Tibial artery (tissue), 4 donors: ENCODE results near the gene MICA.
"Not testable (repeated sequence)": the region's sequence is repeated elsewhere in the genome, so short reads cannot be mapped to it uniquely, and the experiment has no call there.

ENCODE experiments used
- DNase-seq, 2 donors: peaks; one replicate each; pipeline ENCODE4 v3.0.0-alpha.2; 2019
- H3K27ac ChIP-seq, 2 donors: fragments of 200-600 bp; sonication (generic) in 1 of 2; 1 replicate in 1 of 2; 2 replicates in 1 of 2; pipeline ENCODE4 v1.5.1; 2018 to 2019; ENCODE audit warnings: mild to moderate bottlenecking in 1 of 2
- H3K27me3 ChIP-seq, 2 donors: fragments of 200-600 bp; sonication (generic) in 1 of 2; one replicate each; pipeline versions ENCODE4 v1.5.1 to v1.6.0; 2016 to 2019
- H3K36me3 ChIP-seq, 3 donors: fragments of 200-600 bp; sonication (generic) in 2 of 3; one replicate each; pipeline ENCODE4 v1.5.1; 2016 to 2019; ENCODE audit warnings: mild to moderate bottlenecking in 2 of 3
- H3K4me1 ChIP-seq, 4 donors: fragments of 200-600 bp; sonication (generic) in 2 of 4; 1 replicate in 3 of 4; 2 replicates in 1 of 4; pipeline ENCODE4 v1.5.1; 2016 to 2019
- H3K4me3 ChIP-seq, 2 donors: fragments of 200-600 bp; sonication (generic) in 1 of 2; 1 replicate in 1 of 2; 2 replicates in 1 of 2; pipeline ENCODE4 v1.5.1; 2018 to 2019; ENCODE audit warnings: mild to moderate bottlenecking in 2 of 2
- H3K9me3 ChIP-seq, 3 donors: fragments of 200-600 bp; sonication (generic) in 1 of 3; one replicate each; pipeline ENCODE4 v1.5.1; 2016 to 2019
- CTCF ChIP-seq, 2 experiments: fragments of 200-600 bp in 1 of 2; fragments of 450-650 bp in 1 of 2; IDR thresholded peaks; one replicate each; pipeline ENCODE4 v1.5.1; 2017 to 2019; ENCODE audit warnings: antibody characterized with exemption in 2 of 2, mild to moderate bottlenecking in 1 of 2, moderate library complexity in 1 of 2
- intact Hi-C: fragments of 100-400 bp; cut with DNase I; formaldehyde crosslinking; loops from one replicate; pipeline ENCODE4 v1.15.0; 2023; ENCODE audit warnings: low total_unique reads

The MICA gene

DNA sequence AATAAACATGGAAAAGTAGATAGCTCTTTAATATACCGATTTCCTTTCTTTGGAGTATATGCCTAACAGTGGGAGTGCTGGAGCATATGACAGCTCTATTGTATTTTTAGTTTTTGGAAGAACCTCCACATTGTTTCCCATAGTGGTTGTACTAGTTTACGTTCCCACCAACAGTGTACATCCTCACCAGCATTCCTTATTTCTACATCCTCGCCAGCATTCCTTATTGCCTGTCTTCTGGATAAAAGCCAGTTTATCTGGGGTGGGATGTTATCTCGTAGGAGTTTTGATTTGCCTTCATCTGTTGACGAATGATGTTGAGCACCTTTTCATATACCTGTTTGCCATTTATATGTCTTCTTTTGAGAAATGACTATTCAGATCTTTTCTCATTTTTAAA lies 2.6 kb downstream of the MICA start:
- H3K27ac ChIP-seq, result no peak overlapping the region
- TF ChIP-seq CTCF (IDR thresholded peaks at IDR 0.05), result no peak
- H3K4me3 ChIP-seq, result no peak overlapping the region
- H3K36me3 ChIP-seq, result peaks cover 4 to 8% (median 5%) of the 10 kb centered on the region in 3 donors
- no peaks in the 10 kb centered on the region for H3K9me3 ChIP-seq
- H3K27me3 ChIP-seq, result no peaks in the 10 kb centered on the region
- intact Hi-C loops, result no loop called here
- no peak for DNase-seq
- peaks cover 0 to 75% (median 48%) of the 10 kb centered on the region in 4 donors for H3K4me1 ChIP-seq

GRCh38 chr6:31407699-31408098 lies 4.3 kb downstream of the MICA start:
- H3K4me3 ChIP-seq, result no peak overlapping the region
- no peak for TF ChIP-seq CTCF (IDR thresholded peaks at IDR 0.05)
- H3K36me3 ChIP-seq, result peaks cover 21 to 25% (median 22%) of the 10 kb centered on the region in 3 donors
- H3K4me1 ChIP-seq, result peaks cover 0 to 72% (median 41%) of the 10 kb centered on the region in 4 donors
- H3K27ac ChIP-seq, result no peak overlapping the region
- no peak for DNase-seq
- no peaks in the 10 kb centered on the region for H3K27me3 ChIP-seq
- intact Hi-C loops, result no loop called here
- no peaks in the 10 kb centered on the region for H3K9me3 ChIP-seq

DNA sequence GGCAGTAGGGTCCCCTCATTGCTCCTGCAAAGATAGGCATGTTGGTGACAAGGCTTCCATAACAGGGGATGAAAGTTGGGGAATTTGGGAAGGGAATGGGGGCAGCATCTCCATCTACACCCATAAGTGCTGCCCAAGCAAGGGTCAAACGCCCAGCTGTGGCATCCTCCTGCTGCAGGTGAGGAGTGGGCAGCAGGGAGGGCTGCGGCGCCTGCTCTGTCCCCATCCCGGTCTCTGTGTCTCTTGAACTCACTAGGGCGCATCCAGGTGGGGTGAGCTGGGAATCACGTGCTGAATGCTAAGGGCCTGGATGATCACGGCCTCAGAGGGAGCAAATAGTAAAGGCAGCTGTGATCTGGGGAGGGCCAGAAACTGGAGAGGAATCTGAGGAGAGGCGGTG lies 9.1 kb downstream of the MICA start:
- intact Hi-C loops, result no loop called here
- Histone ChIP-seq H3K27me3 (no peaks in the 10 kb centered on the region), H3K27ac (no peak overlapping the region), H3K4me1 (peaks cover 0 to 41% (median 20%) of the 10 kb centered on the region in 4 donors), H3K9me3 (no peaks in the 10 kb centered on the region), H3K36me3 (peaks cover 59 to 71% (median 60%) of the 10 kb centered on the region in 3 donors), H3K4me3 (no peak overlapping the region)
- no peak for TF ChIP-seq CTCF (IDR thresholded peaks at IDR 0.05)
- no peak for DNase-seq

DNA sequence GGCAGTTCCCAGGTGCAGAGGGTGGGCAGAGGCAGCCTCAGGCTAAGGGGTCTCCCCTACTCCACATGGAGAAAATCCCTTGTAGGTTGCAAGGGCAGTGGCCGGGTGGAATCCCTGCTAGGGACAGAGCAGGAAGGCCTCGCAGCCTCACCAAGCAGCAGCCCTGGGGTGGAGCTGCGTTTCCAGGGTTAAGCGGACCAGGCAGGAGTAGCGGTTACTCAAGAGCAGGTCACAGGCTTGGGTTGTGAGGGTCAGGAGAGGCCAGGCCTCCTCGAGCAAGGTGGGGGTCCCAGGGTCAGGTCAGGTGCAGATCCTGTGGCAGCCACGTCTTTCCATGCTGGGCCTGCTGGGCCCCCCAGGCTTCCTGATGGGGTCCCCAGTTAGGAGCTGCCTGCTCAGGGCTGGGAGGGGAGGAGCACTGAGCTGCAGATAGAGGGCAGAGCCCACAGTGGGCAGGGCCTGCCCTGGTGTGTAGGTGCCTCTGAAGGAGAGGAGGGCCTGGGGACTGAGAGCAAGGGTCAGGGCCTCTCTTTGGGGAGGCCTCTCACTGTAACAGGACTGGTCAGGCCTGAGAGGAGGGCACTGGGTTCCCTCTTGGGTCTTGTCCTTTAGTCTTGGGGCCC lies 10.9 kb downstream of the MICA start:
- H3K27me3 ChIP-seq, H3K9me3 ChIP-seq, H3K4me3 ChIP-seq, intact Hi-C loops, H3K27ac ChIP-seq, DNase-seq: not testable (repeated sequence)
- peaks cover 59 to 71% (median 68%) of the 10 kb centered on the region in 3 donors for H3K36me3 ChIP-seq
- peaks cover 0 to 24% (median 13%) of the 10 kb centered on the region in 4 donors for H3K4me1 ChIP-seq

GRCh38 chr6:31414771-31415265 lies 11.4 kb downstream of the MICA start:
- intact Hi-C loops, result no loop called here
- peaks cover 0 to 20% (median 9%) of the 10 kb centered on the region in 4 donors for H3K4me1 ChIP-seq

More at GRCh38 chr6:31414771-31415265, 11.4 kb downstream of the MICA start:
- DNase-seq, result no peak
- TF ChIP-seq CTCF (IDR thresholded peaks at IDR 0.05), result no peak
- Histone ChIP-seq H3K36me3 (peaks cover 59 to 71% (median 68%) of the 10 kb centered on the region in 3 donors), H3K27me3 (no peaks in the 10 kb centered on the region), H3K4me3 (no peak overlapping the region), H3K9me3 (no peaks in the 10 kb centered on the region), H3K27ac (no peak overlapping the region)
